Hematopoietic multipotent progenitor cell treated with erythropoietin and hydrocortisone succinate and interleukin-3 and kit ligand, for 4 days (in vitro differentiated cells): ENCODE results near the gene LIN52.

Experiments
- DNase-seq: peaks from one replicate; pipeline ENCODE4 v3.0.0-alpha.2; 2015

Gene LIN52

GRCh38 chr14:74084277-74085046 is at the start of gene LIN52, which contains the start of gene ALDH6A1:
TSS of gene LIN52 (plus strand) at chr14:74084956. CDS start at chr14:74084975, 19 bp downstream.
TSS of gene ALDH6A1 (minus strand) at chr14:74084453. CDS start at chr14:74084394, 59 bp downstream.
- DNase-seq = peak; percentile 100

GRCh38 chr14:74035556-74035955 is 49.2 kb upstream of the LIN52 start:
- no peak for DNase-seq

- peak; percentile 85 for DNase-seq
Observed at GRCh38 chr14:74038020-74038859, 46.5 kb upstream of the LIN52 start.

- DNase-seq = no peak
Observed at GRCh38 chr14:74042296-74042695, 42.5 kb upstream of the LIN52 start.

GRCh38 chr14:74045522-74045921 is 39.2 kb upstream of the LIN52 start:
- no peak for DNase-seq

GRCh38 chr14:74048281-74048680 is 36.5 kb upstream of the LIN52 start:
- DNase-seq = peak; percentile 19

GRCh38 chr14:74049876-74050495 is 34.8 kb upstream of the LIN52 start:
- peak; percentile 44 for DNase-seq

GRCh38 chr14:74062809-74063150 is 22.0 kb upstream of the LIN52 start:
- peak; percentile 12 for DNase-seq

GRCh38 chr14:74064426-74064825 is 20.3 kb upstream of the LIN52 start:
- no peak for DNase-seq

GRCh38 chr14:74064883-74065282 is 19.9 kb upstream of the LIN52 start:
- no peak for DNase-seq

GRCh38 chr14:74065746-74066575 is 18.8 kb upstream of the LIN52 start:
- DNase-seq = peak; percentile 53

- no peak for DNase-seq
Observed at GRCh38 chr14:74077401-74077800, 7.4 kb upstream of the LIN52 start.

- DNase-seq = no peak
Observed at GRCh38 chr14:74080820-74081460, 3.8 kb upstream of the LIN52 start.

- DNase-seq = no peak
Observed at GRCh38 chr14:74081491-74081890, 3.3 kb upstream of the LIN52 start.

- peak; percentile 4 for DNase-seq
Observed at GRCh38 chr14:74083161-74083560, 1.6 kb upstream of the LIN52 start.

- peak; percentile 2 for DNase-seq
Observed at GRCh38 chr14:74083784-74084276, 926 bp upstream of the LIN52 start.

GRCh38 chr14:74085047-74085637 is 386 bp downstream of the LIN52 start:
- DNase-seq = peak; percentile 49

- peak; percentile 9 for DNase-seq
Observed at GRCh38 chr14:74085828-74086227, 1.1 kb downstream of the LIN52 start.

GRCh38 chr14:74089251-74090020 is 4.7 kb downstream of the LIN52 start:
- DNase-seq = peak; percentile 30

- DNase-seq = no peak
Observed at GRCh38 chr14:74105381-74105780, 20.6 kb downstream of the LIN52 start.

GRCh38 chr14:74109369-74109768 is 24.6 kb downstream of the LIN52 start:
- DNase-seq = no peak
